Esophagus (tissue), 2 donors: Measurements from ENCODE around the gene BCAS2. TPM values are rescaled to one million over a fixed set of nuclear protein-coding genes. Genes with fewer than 3 reads are reported as not detected.

Source experiments
- H3K27ac ChIP-seq, 2 donors: one replicate each; pipeline ENCODE4 v1.5.1; 2013; ENCODE audit warnings: low read depth in 2 of 2, mild to moderate bottlenecking in 2 of 2, inconsistent platforms in 1 of 2, low read length in 1 of 2, moderate library complexity in 1 of 2
- H3K27me3 ChIP-seq, 2 donors: one replicate each; pipeline ENCODE4 v1.6.1; 2013; ENCODE audit warnings: low read length in 2 of 2, control low read depth in 1 of 2, mild to moderate bottlenecking in 1 of 2; ENCODE audit not compliant: insufficient read depth in 2 of 2, control insufficient read depth in 1 of 2
- H3K36me3 ChIP-seq, 2 donors: one replicate each; pipeline ENCODE4 v1.6.1; 2013; ENCODE audit warnings: low read length in 1 of 2; ENCODE audit not compliant: control insufficient read depth in 2 of 2, insufficient read depth in 2 of 2
- H3K4me1 ChIP-seq, 2 donors: one replicate each; pipeline ENCODE4 v1.6.1; 2013; ENCODE audit warnings: low read length in 1 of 2; ENCODE audit not compliant: control insufficient read depth in 2 of 2, insufficient read depth in 2 of 2
- H3K4me3 ChIP-seq, 2 donors: one replicate each; pipeline ENCODE4 v1.5.1; 2013; ENCODE audit warnings: low read length in 2 of 2, mild to moderate bottlenecking in 2 of 2, low read depth in 1 of 2, moderate library complexity in 1 of 2
- H3K9me3 ChIP-seq, 2 donors: one replicate each; pipeline ENCODE4 v1.6.1; 2013; ENCODE audit warnings: mild to moderate bottlenecking in 2 of 2, low read depth in 1 of 2, low read length in 1 of 2, moderate library complexity in 1 of 2; ENCODE audit not compliant: control insufficient read depth in 2 of 2, insufficient read depth in 1 of 2
- WGBS, 2 donors: extraction: QIAGEN DNeasy Blood & Tissue Kit; methylation state at CpG; one replicate each; pipeline ENCODE4 v1.1.7; 2013; 5-methylcytosine and 5-hydroxymethylcytosine counted together
- polyA plus RNA-seq, 2 donors: library from polyadenylated mRNA; stranded (reverse); fragments of 200-250 nt; gene quantifications; one replicate each; pipeline ENCODE4 v1.2.3, GENCODE V29; 2013
- donor health status: healthy with polysubstance abuse.
- donor health status: Bipolar disorder and iron deficiency.

Gene BCAS2
- polyA plus RNA-seq, 2 donors = 32.3 to 32.7 TPM

DNA sequence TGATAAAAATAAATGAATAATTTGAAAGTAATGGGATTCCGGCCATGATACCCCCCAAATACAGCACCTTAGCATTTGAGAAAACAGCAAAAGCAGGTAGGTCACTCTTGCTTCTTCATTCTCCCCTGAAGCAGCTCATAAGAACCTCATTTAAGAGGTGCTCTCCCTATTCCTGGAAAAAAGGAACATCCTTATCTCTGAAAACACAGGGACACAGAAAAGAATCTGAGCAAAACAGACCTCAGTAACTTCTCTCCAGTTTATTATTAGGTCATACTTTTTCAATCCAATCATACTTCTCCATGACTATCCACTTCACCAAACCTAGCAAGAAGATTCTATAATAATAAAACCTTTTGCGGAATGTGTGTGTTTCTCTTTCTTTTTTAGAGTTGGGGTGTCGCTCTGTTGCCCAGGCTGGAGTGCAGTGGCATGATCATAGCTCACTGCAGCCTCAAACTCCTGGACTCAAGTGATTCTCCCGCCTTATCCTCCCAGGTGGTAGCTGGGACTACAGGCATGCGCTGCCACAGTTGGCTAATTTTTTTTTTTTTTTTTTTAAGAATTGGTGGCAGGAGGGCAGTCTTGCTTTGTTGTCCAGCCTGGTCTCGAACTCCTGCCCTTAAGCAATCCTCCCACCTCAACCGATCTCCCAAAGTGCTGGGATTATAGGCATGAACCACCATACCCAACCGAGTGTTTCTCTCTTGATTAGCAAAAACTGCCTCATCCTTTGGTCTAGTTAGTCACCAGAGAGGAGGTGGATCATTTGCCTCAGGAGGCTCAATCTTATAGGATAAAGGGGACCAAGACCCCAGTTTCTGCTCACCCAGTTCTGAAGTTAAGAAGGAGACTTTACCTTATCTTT, 59.8 kb downstream of the BCAS2 start:
- H3K27ac ChIP-seq = no peak overlapping the region
- no peaks in the 10 kb centered on the region for H3K27me3 ChIP-seq
- H3K4me3 ChIP-seq = no peak overlapping the region
- H3K36me3 ChIP-seq = no peaks in the 10 kb centered on the region
- H3K9me3 ChIP-seq = no peaks in the 10 kb centered on the region
- no peaks in the 10 kb centered on the region for H3K4me1 ChIP-seq
- WGBS, 2 donors = 88 to 90% methylated on average over 8 of the region's 8 CpGs

Other genes starting within 250 kb of the BCAS2 start
- 10 to 100 TPM in 1 of 2 donors, 1 to 10 TPM in 1; 7.1 to 10.2 TPM for gene TRIM33, start 70.4 kb downstream of the BCAS2 start, polyA plus RNA-seq
- gene DENND2C, start 88.4 kb upstream of the BCAS2 start, polyA plus RNA-seq = 10 to 100 TPM; 21.4 to 35.6 TPM
- under 1 TPM; 0.11 to 0.18 TPM for gene AMPD1, start 113.9 kb upstream of the BCAS2 start, polyA plus RNA-seq
- gene NRAS, start 135.2 kb upstream of the BCAS2 start, polyA plus RNA-seq = 10 to 100 TPM; 12.7 to 12.8 TPM
- gene CSDE1, start 176.4 kb upstream of the BCAS2 start, polyA plus RNA-seq = 100 to 1,000 TPM in 1 of 2 donors, 10 to 100 TPM in 1; 77.0 to 146 TPM
- gene SIKE1, start 199.1 kb upstream of the BCAS2 start, polyA plus RNA-seq = 10 to 100 TPM; 13.6 to 16.4 TPM